GM12873 (cell line): ENCODE results near the gene TMC7.

ENCODE experiments used
- CTCF ChIP-seq: IDR thresholded peaks from 2 replicates; pipeline ENCODE4 v1.5.1; 2012; ENCODE audit warnings: low read depth, mild to moderate bottlenecking, moderate library complexity, low read length, control low read depth; ENCODE audit not compliant: insufficient read depth; ENCODE audit errors: missing control alignments

TMC7 gene

GRCh38 chr16:19104607-19105006, 120.9 kb downstream of the TMC7 start:
- no peak for TF ChIP-seq CTCF

- TF ChIP-seq CTCF: no peak
Observed at GRCh38 chr16:19105131-19105530, 121.4 kb downstream of the TMC7 start.

- TF ChIP-seq CTCF: no peak
Observed at GRCh38 chr16:19105891-19106624, 122.3 kb downstream of the TMC7 start.

- no peak for TF ChIP-seq CTCF
Observed at GRCh38 chr16:19106625-19107020, 122.9 kb downstream of the TMC7 start.

- no peak for TF ChIP-seq CTCF
Observed at GRCh38 chr16:19108409-19109287, 124.9 kb downstream of the TMC7 start.

- no peak for TF ChIP-seq CTCF
Observed at GRCh38 chr16:19109288-19109664, 125.5 kb downstream of the TMC7 start.
